Neural cell (in vitro differentiated cells): Measurements from ENCODE around the gene AFTPH. TPM values are rescaled to one million over a fixed set of nuclear protein-coding genes. Genes with fewer than 3 reads are reported as not detected.

Experiments
- H2AFZ ChIP-seq: fragments of 200-600, 300-800 bp; sonication (generic), shearing (Covaris generic); 2 replicates; pipeline ENCODE4 v1.6.0; 2014; ENCODE audit warnings: low read depth, mild to moderate bottlenecking, antibody characterized with exemption, low read length, moderate library complexity
- H3F3A ChIP-seq: fragments of 200-600 bp; shearing (Covaris generic); 2 replicates; pipeline ENCODE4 v1.6.1; 2016; ENCODE audit warnings: mild to moderate bottlenecking, moderate library complexity, mixed read lengths, antibody characterized with exemption, low read length; ENCODE audit not compliant: insufficient read depth, poor library complexity, severe bottlenecking
- H3K27ac ChIP-seq: fragments of 200-600, 300-800 bp; sonication (generic), shearing (Covaris generic); 2 replicates; pipeline ENCODE4 v1.5.1; 2014; ENCODE audit warnings: mild to moderate bottlenecking, low read length, moderate library complexity
- H3K27me3 ChIP-seq: fragments of 300-800, 200-600 bp; sonication (generic), shearing (Covaris generic); 2 replicates; pipeline ENCODE4 v1.6.0; 2014; ENCODE audit warnings: mild to moderate bottlenecking, low read depth, low read length, moderate library complexity; ENCODE audit not compliant: insufficient read depth
- H3K36me3 ChIP-seq: fragments of 300-800, 200-600 bp; sonication (generic), shearing (Covaris generic); 2 replicates; pipeline ENCODE4 v1.5.1; 2014; ENCODE audit warnings: mild to moderate bottlenecking, antibody characterized with exemption, low read length, moderate library complexity; ENCODE audit not compliant: insufficient read depth
- H3K4me2 ChIP-seq: fragments of 300-800, 200-600 bp; sonication (generic), shearing (Covaris generic); 2 replicates; pipeline ENCODE4 v1.6.0; 2014; ENCODE audit warnings: mild to moderate bottlenecking, low read length
- H3K4me3 ChIP-seq: fragments of 300-800, 200-600 bp; sonication (generic), shearing (Covaris generic); 2 replicates; pipeline ENCODE4 v1.5.1; 2014; ENCODE audit warnings: mild to moderate bottlenecking, low read length, moderate library complexity
- H3K79me2 ChIP-seq: fragments of 200-600 bp; shearing (Covaris generic); replicated peaks from 2 replicates; pipeline ENCODE4 v1.6.0; 2014; ENCODE audit warnings: mild to moderate bottlenecking, low read length, moderate library complexity; ENCODE audit not compliant: insufficient read depth
- H3K9ac ChIP-seq: fragments of 300-800, 200-600 bp; sonication (generic), shearing (Covaris generic); 2 replicates; pipeline ENCODE4 v1.6.1; 2016; ENCODE audit warnings: mild to moderate bottlenecking, low read length, mixed read lengths
- H3K9me2 ChIP-seq: fragments of 200-600 bp; shearing (Covaris generic); 2 replicates; pipeline ENCODE4 v1.6.1; 2016; ENCODE audit warnings: mild to moderate bottlenecking, low read length, mixed read lengths; ENCODE audit not compliant: insufficient read depth
- H3K9me3 ChIP-seq: fragments of 200-600, 300-800 bp; sonication (generic), shearing (Covaris generic); 2 replicates; pipeline ENCODE4 v1.6.1; 2016; ENCODE audit warnings: mild to moderate bottlenecking, mixed run types, low read length, moderate library complexity, mixed read lengths
- H4K20me1 ChIP-seq: fragments of 200-600 bp; shearing (Covaris generic); 2 replicates; pipeline ENCODE4 v1.6.1; 2016; ENCODE audit warnings: mild to moderate bottlenecking, mixed run types; ENCODE audit not compliant: insufficient read depth
- CTCF ChIP-seq: fragments of 450-650 bp; IDR thresholded peaks from 2 replicates; pipeline ENCODE4 v1.5.1; 2014; ENCODE audit warnings: antibody characterized with exemption, mild to moderate bottlenecking, moderate library complexity; ENCODE audit not compliant: poor library complexity, severe bottlenecking
- EP300 ChIP-seq: fragments of 450-650 bp; conservative IDR thresholded peaks from 2 replicates; pipeline ENCODE4 v1.6.1; 2014; ENCODE audit warnings: antibody characterized with exemption, mild to moderate bottlenecking, moderate library complexity; ENCODE audit not compliant: poor library complexity, severe bottlenecking
- EZH2 ChIP-seq: fragments of 200-600, 300-800 bp; shearing (Covaris generic), sonication (generic); IDR thresholded peaks from 2 replicates; pipeline ENCODE4 v1.6.1; 2014; ENCODE audit warnings: antibody characterized with exemption, low read length, borderline replicate concordance, mild to moderate bottlenecking; ENCODE audit not compliant: insufficient read depth, poor library complexity, severe bottlenecking
- MXI1 ChIP-seq: fragments of 450-650 bp; conservative IDR thresholded peaks from 2 replicates; pipeline ENCODE4 v1.6.1; 2014; ENCODE audit warnings: antibody characterized with exemption, mild to moderate bottlenecking; ENCODE audit not compliant: poor library complexity, severe bottlenecking
- POLR2AphosphoS5 ChIP-seq: IDR thresholded peaks from 2 replicates; pipeline ENCODE4 v1.6.1; 2012
- RAD21 ChIP-seq: fragments of 450-650 bp; conservative IDR thresholded peaks from 2 replicates; pipeline ENCODE4 v1.6.1; 2014; ENCODE audit warnings: antibody characterized with exemption, mild to moderate bottlenecking, moderate library complexity
- REST ChIP-seq: IDR thresholded peaks from 2 replicates; pipeline ENCODE4 v1.6.1; 2012; ENCODE audit warnings: borderline replicate concordance
- SMC3 ChIP-seq: fragments of 450-650 bp; conservative IDR thresholded peaks from 2 replicates; pipeline ENCODE4 v1.6.1; 2014; ENCODE audit warnings: antibody characterized with exemption, mild to moderate bottlenecking, moderate library complexity; ENCODE audit not compliant: poor library complexity
- TAF1 ChIP-seq: IDR thresholded peaks from 2 replicates; pipeline ENCODE4 v1.6.1; 2012; ENCODE audit warnings: low read depth
- polyA plus RNA-seq: library from polyadenylated mRNA; depleted of rRNA; stranded (reverse); fragments of >200 nt; gene quantifications from 2 replicates; pipeline ENCODE4 v1.2.3, GENCODE V29; 2014

AFTPH gene
- polyA plus RNA-seq, 1 donor from 2014 or later: 63.0 TPM

- no peaks in the 10 kb centered on the region for H3K27me3 ChIP-seq
- no peak overlapping the region for H3K4me2 ChIP-seq
- no peak overlapping the region for H3K27ac ChIP-seq
- H3K9ac ChIP-seq: no peak overlapping the region
- H3K79me2 ChIP-seq: no peaks in the 10 kb centered on the region
- TF ChIP-seq EZH2: no peak
- no peaks in the 10 kb centered on the region for H3F3A ChIP-seq
- no peaks in the 10 kb centered on the region for H3K36me3 ChIP-seq
- H3K9me2 ChIP-seq: no peaks in the 10 kb centered on the region
- H2AFZ ChIP-seq: no peak overlapping the region
- no peak overlapping the region for H3K4me3 ChIP-seq
- no peaks in the 10 kb centered on the region for H3K9me3 ChIP-seq
- no peaks in the 10 kb centered on the region for H4K20me1 ChIP-seq
These were observed 80.0 kb downstream of the AFTPH start for GRCh38 chr2:64604155-64604554.

GRCh38 chr2:64605026-64605471 is 80.9 kb downstream of the AFTPH start:
- Histone ChIP-seq H3K9me2 (no peaks in the 10 kb centered on the region), H3K79me2 (no peaks in the 10 kb centered on the region), H3K9ac (no peak overlapping the region), H3K27ac (no peak overlapping the region), H3K9me3 (no peaks in the 10 kb centered on the region), H3K36me3 (no peaks in the 10 kb centered on the region), H4K20me1 (no peaks in the 10 kb centered on the region), H3K4me2 (no peak overlapping the region), H3K4me3 (no peak overlapping the region), H2AFZ (no peak overlapping the region), H3K27me3 (no peaks in the 10 kb centered on the region), H3F3A (no peaks in the 10 kb centered on the region)
- TF ChIP-seq RAD21: no peak

GRCh38 chr2:64605991-64606478 is 81.9 kb downstream of the AFTPH start:
- Histone ChIP-seq H2AFZ (no peak overlapping the region), H3K79me2 (no peaks in the 10 kb centered on the region), H3K27ac (no peak overlapping the region), H3K4me2 (no peak overlapping the region), H3K4me3 (no peak overlapping the region), H4K20me1 (no peaks in the 10 kb centered on the region), H3K27me3 (no peaks in the 10 kb centered on the region), H3K9me3 (no peaks in the 10 kb centered on the region), H3K9me2 (no peaks in the 10 kb centered on the region), H3K9ac (no peak overlapping the region), H3F3A (no peaks in the 10 kb centered on the region), H3K36me3 (no peaks in the 10 kb centered on the region)
- TF ChIP-seq EP300 (no peak), MXI1 (no peak), SMC3 (no peak), TAF1 (no peak)

GRCh38 chr2:64606479-64607363 is 82.6 kb downstream of the AFTPH start:
- Histone ChIP-seq H3K27ac (no peak overlapping the region), H3K9me2 (no peaks in the 10 kb centered on the region), H2AFZ (no peak overlapping the region), H3K9me3 (no peaks in the 10 kb centered on the region), H3K9ac (no peak overlapping the region), H3K79me2 (no peaks in the 10 kb centered on the region), H4K20me1 (no peaks in the 10 kb centered on the region), H3K27me3 (no peaks in the 10 kb centered on the region), H3F3A (no peaks in the 10 kb centered on the region), H3K4me2 (no peak overlapping the region), H3K36me3 (no peaks in the 10 kb centered on the region), H3K4me3 (no peak overlapping the region)
- no peak for TF ChIP-seq EZH2
- TF ChIP-seq EP300: no peak
- TF ChIP-seq MXI1: no peak
- no peak for TF ChIP-seq RAD21
- TF ChIP-seq REST: no peak
- no peak for TF ChIP-seq TAF1
- TF ChIP-seq CTCF: no peak
- no peak for TF ChIP-seq POLR2AphosphoS5
- no peak for TF ChIP-seq SMC3
